Epithelial cell of prostate (primary cell): Measurements from ENCODE around the gene MYO1H.
A peak's percentile ranks its signal among the peaks of the same experiment; 100 is the strongest.

ENCODE experiments used
- DNase-seq: peaks from one replicate; pipeline ENCODE4 v3.0.0-alpha.2; 2011; ENCODE audit warnings: low read depth, low spot score
- H3K27ac ChIP-seq: fragments of 450-650 bp; 2 replicates; pipeline ENCODE4 v1.5.1; 2017; ENCODE audit warnings: mild to moderate bottlenecking

The MYO1H gene

DNA sequence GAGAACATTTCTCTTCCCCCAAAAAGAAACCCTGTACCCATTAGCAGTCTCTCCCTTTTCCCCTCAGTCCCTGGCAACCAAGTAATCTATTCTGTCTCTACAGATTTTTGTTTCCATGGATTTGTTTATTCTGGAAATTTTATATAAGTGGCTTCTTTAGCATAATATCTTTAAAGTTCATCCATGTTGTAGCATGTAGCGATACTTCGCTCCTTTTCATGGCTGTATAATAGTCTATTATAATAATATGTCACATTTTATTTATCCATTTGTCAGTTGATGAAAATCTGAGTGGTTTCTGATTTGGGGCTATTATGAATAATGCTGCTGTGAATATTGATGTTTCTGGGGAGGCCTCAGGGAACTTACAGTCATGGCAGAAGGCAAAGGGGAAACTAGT, 12.8 kb upstream of the MYO1H start:
- no peak overlapping the region for H3K27ac ChIP-seq
- DNase-seq = no peak

DNA sequence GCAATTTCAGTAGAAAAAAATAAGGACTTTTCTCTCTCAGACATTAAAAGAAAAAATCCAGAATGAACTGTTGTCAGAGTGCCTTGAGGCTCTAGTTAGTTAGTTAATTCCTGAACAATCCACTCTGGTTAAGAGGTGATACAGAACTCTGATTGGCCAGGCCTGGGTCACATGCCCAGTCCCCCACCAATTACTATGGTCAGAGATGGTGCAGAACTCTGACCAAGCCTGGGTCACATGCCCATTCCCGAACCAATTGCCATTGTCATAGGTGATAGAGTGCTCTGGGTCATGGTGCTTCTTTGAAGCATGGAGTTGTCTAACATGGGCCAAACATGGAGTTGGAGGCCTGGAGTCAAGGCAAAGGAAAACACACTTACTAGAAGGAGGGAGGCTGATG, 11.1 kb upstream of the MYO1H start:
- H3K27ac ChIP-seq = no peak overlapping the region

GRCh38 chr12:109343677-109344076, 4.0 kb upstream of the MYO1H start:
- no peak overlapping the region for H3K27ac ChIP-seq
- DNase-seq = no peak

More for the DNA sequence above, 11.1 kb upstream of the MYO1H start:
- no peak for DNase-seq

DNA sequence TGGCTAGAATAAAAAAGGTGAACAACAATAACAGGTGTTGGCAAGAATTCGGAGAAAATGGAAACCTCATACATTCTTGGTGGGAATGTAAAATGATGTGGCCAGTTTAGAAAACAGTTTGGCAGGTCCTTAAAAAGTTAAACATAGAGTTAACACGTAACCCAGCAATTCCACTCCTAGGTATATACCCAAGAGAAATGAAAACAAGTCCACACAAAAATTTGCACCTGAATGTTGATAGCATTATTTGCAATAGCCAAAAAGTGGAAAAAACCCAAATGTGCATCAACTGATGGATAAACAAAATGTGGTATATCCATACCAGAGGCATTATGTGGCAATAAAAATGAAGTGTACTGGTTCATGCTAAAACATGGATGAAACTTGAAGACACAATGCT, 2.3 kb upstream of the MYO1H start:
- no peak overlapping the region for H3K27ac ChIP-seq
- DNase-seq = no peak

DNA sequence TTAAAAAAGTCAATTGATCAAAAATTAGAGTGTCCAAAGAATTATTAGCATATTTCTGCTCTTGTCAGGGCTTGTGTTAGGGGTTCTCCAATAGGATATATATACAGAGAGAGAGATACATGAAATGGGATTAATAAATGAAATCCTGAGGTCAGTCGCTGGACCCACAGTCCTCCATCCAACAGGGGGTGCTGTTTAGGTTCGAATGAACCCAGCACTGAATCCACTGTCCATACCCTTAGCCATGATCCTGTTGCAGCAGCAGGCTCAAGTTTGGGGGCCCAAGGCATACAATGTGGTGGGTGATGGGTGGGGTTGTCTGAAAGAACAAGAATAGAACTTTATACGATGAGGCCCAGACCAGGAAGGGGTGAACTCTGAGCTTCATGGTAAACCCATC, 780 bp upstream of the MYO1H start:
- H3K27ac ChIP-seq = no peak overlapping the region
- no peak for DNase-seq

DNA sequence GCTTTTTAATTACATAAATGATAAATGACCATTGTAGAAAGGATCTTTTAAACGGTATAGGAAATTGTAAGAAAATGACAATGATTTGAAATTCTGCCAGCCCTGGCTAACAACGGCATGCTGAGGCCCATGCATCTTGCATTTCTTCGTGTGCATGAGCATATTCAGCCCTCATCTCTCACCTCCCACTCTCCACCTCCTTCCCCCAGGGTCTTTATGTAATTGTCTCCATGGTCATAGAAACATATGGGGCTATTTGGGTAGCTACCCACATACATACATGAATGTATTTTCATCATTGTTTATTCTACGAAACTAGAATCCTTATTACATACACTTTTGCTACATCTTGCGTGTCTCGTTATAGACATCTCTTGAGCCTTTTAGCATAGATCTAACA, 4.5 kb downstream of the MYO1H start:
- no peak overlapping the region for H3K27ac ChIP-seq
- DNase-seq = no peak

GRCh38 chr12:109356577-109356976, 8.9 kb downstream of the MYO1H start:
- no peak for DNase-seq
- H3K27ac ChIP-seq = no peak overlapping the region

DNA sequence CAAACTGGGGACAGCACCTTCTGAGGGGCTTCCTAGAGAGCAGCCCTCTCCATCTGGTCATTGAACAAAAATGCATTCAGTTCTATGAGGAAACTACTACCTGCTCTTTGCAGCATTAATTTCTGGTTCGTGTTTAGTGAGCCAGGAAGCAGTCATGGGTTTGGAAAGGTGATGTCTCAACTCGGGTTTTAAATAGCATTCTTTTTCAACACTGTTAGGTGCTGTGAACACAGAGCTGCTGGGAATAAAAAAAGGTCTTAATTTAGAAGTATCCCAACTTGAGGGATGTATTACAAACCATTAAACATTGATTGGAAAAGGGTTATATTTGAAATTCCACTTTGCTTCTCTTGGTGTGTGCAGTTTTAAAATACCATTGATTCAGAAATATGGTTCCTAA, 9.3 kb downstream of the MYO1H start:
- no peak for DNase-seq
- H3K27ac ChIP-seq = no peak overlapping the region

- no peak overlapping the region for H3K27ac ChIP-seq
- DNase-seq = no peak
Measured at GRCh38 chr12:109358154-109358869, 10.6 kb downstream of the MYO1H start.

- DNase-seq = no peak
- no peak overlapping the region for H3K27ac ChIP-seq
Measured at GRCh38 chr12:109359131-109359690, 11.5 kb downstream of the MYO1H start.

DNA sequence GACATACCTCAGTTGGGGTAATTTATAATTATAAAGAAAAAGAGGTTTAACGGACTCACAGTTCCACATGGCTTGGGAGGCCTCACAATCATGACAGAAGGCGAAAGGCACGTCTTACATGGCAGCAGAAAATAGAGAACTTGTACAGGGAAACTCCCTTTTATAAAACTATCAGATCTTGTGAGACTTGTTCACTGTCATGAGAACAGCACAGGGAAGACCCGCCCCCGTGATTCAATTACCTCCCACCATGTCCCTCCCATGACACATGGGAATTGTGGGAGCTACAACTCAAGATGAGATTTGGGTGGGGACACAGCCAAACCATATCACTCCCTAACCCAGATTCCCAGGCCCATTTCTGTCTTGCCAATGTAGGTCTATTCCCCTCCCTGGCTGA, 22.1 kb downstream of the MYO1H start:
- no peak overlapping the region for H3K27ac ChIP-seq
- no peak for DNase-seq

GRCh38 chr12:109377139-109377685, 29.5 kb downstream of the MYO1H start:
- H3K27ac ChIP-seq = no peak overlapping the region
- no peak for DNase-seq

DNA sequence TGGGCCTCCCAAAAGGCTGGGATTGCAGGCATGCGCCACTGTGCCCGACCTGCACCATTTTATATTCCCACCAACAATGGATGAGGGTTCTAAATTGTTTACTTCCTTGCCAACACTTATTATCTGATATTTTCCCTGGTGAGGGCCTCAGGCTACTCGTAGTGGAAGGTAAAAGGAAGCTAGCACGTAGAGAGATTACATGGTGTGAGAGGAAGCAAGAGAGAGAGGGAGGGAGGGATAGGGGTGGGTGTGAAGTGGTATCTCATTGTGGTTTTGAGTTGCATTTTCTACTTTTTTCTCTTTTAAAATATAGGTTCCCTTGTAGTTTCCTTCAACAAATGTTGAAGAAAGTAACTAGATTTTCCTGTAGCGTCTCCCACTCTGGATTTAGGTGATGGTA, 30.9 kb downstream of the MYO1H start:
- H3K27ac ChIP-seq = no peak overlapping the region
- DNase-seq = no peak

- no peak for DNase-seq
- H3K27ac ChIP-seq = no peak overlapping the region
Measured at GRCh38 chr12:109382031-109382430, 34.3 kb downstream of the MYO1H start.

GRCh38 chr12:109383240-109383639, 35.5 kb downstream of the MYO1H start:
- no peak for DNase-seq

DNA sequence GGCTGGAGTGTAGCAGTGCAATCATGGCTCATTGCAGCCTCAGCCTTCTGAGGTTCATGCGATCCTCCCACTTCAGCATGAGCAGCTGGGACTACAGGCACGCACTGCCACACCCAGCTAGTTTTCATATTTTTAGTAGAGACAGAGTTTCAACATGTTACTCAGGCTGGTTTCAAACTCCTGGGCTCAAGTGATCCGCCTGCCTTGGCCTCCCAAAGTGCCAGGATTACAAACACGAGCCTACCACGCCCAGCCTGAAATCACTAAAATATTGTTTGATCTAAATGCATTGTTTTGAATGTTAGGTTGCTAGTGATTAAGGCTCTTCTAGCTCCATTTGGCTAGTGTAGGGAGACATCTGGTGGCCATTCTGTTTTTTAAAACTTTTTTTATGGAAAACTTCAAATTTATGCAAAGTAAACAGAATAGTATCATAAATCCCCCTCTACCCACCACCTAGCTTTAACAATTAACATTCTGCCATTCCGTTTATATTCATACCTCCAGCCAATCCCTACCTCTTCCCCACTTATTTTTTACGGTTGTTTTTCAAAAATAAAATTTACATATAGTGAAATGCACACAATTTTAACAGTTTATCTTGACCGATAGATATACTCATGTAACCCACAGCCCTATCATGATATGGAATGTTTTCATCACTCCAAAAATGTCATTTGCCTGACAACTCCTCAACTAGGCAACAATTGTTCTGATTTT, 37.8 kb downstream of the MYO1H start:
- H3K27ac ChIP-seq = peak overlapping the region; percentile 6
- peak; percentile 43 for DNase-seq

More at GRCh38 chr12:109383240-109383639, 35.5 kb downstream of the MYO1H start:
- H3K27ac ChIP-seq = no peak overlapping the region

DNA sequence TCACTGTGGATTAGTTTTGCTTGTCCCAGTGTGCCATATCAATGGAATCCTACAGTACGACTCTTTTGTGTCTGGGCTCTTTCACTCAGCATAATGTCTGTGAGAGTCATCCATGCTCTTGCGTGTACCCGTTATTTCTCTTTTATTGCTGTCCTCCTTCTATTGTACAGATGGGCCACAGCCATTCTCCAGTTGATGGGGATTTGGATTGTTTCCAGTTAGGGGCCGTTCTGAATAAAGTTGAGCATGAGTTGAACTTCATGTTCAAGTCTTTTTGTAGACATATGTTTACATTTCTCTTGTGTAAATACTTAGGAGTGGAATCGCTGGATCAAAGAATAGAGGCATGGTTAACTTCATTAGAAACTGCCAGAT, 38.3 kb downstream of the MYO1H start:
- DNase-seq = no peak
- no peak overlapping the region for H3K27ac ChIP-seq

DNA sequence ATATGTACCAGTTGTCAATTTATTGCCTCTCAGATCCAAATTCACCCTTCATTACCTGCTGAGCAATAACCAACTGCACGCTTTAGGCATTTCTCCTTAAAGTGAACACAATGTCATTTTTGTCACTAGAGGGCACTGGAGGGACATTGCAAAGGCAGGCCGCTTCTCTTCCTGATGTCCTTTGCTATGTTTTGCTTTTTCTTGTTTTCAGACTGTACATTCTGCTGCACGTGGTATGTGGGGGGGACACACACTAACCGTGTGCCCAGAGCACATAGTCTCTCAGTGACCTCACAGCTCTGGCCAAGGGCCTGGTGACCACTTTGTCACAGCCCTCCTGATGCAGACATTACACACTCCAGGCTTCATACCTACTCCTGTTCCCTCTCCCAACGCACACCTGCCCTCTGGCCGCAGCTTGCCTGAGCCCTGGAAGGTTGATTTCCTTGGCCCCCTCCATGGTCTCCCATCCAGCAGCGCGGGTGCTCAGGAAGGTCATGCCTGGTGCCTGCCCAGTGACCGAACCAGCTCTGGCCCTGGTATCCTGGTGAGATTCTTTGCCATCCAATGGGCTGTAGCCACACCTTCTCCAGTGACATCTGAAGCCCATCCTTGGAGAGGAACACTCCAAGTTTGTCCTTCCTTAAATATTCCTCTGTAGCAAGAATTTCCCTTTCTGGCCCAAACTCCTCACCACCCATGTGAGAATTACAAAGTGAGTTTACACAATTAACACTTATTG, 39.9 kb downstream of the MYO1H start:
- no peak overlapping the region for H3K27ac ChIP-seq
- no peak for DNase-seq

DNA sequence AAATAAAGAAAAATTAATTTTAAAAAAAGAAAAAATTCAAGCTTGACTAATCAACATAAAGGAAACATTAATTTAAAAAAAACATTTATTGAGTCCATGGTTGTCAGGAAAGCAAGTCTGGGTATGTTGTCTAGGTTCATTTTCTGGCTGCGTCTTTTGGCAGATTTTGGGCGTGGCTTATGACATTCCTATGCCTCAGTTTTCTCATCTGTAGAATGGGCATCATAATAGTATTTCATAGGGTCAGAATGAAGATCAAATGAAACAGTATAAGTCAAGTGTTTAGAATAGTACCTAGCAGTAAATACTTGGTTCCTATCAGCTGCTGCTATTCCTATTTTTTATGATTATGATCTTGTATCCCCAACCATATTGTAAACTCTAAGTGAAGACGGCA, 40.5 kb downstream of the MYO1H start:
- DNase-seq = no peak
- no peak overlapping the region for H3K27ac ChIP-seq

DNA sequence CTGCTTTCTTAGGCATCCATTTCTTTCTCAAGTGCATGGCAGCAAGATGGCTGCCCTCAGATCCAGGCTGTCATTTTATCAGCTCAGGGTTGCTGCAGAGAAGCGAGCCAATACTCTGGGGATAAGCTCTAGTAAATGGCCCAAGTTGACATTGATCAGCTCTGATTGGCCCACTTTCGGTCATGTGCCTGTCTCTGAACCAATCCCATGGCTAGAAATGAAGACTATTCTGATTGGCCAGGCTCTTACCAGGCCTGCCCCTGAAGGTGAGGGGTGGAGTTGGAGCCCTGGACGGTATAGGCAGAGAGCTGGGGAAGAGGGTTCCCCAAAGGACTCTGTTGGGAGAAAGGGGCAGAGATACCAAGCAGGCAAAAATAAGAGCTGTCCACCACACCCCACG, 41.4 kb downstream of the MYO1H start:
- H3K27ac ChIP-seq = no peak overlapping the region
- DNase-seq = no peak
